Liver (tissue), 9 donors: ENCODE data around the gene RIMOC1. TPM values are rescaled to one million over a fixed set of nuclear protein-coding genes. Genes with fewer than 3 reads are reported as not detected.

ENCODE experiments used
- DNase-seq: peaks from one replicate; pipeline ENCODE4 v3.0.0-alpha.2; 2017; ENCODE audit warnings: low spot score
- H3K27ac ChIP-seq, 2 donors: one replicate each; pipeline ENCODE4 v1.7.0; 2013; ENCODE audit warnings: inconsistent platforms in 2 of 2, low read length in 2 of 2, control low read depth in 1 of 2, low read depth in 1 of 2, mild to moderate bottlenecking in 1 of 2
- H3K27me3 ChIP-seq, 4 donors: one replicate each; pipeline versions ENCODE4 v1.6.1 to v1.7.0; 2013; ENCODE audit warnings: low read length in 3 of 4, inconsistent platforms in 1 of 4, mild to moderate bottlenecking in 1 of 4, moderate library complexity in 1 of 4; ENCODE audit not compliant: control insufficient read depth in 4 of 4, insufficient read depth in 4 of 4
- H3K36me3 ChIP-seq, 4 donors: one replicate each; pipeline versions ENCODE4 v1.6.1 to v1.7.0; 2013; ENCODE audit warnings: low read length in 3 of 4, mild to moderate bottlenecking in 3 of 4, low read depth in 1 of 4, moderate library complexity in 1 of 4; ENCODE audit not compliant: control insufficient read depth in 4 of 4, insufficient read depth in 3 of 4
- H3K4me1 ChIP-seq, 4 donors: one replicate each; pipeline versions ENCODE4 v1.6.1 to v1.7.0; 2013; ENCODE audit warnings: low read length in 3 of 4, mild to moderate bottlenecking in 3 of 4, moderate library complexity in 1 of 4; ENCODE audit not compliant: control insufficient read depth in 4 of 4, insufficient read depth in 4 of 4
- H3K4me3 ChIP-seq, 3 donors: one replicate each; pipeline versions ENCODE4 v1.6.1 to v1.7.0; 2013; ENCODE audit warnings: low read length in 3 of 3, control low read depth in 1 of 3, low read depth in 1 of 3, mild to moderate bottlenecking in 1 of 3
- H3K9ac ChIP-seq, 2 donors: one replicate each; pipeline ENCODE4 v1.7.0; 2013; ENCODE audit warnings: low read length in 2 of 2, mild to moderate bottlenecking in 2 of 2, moderate library complexity in 2 of 2, control low read depth in 1 of 2, low read depth in 1 of 2
- H3K9me3 ChIP-seq, 4 donors: one replicate each; pipeline versions ENCODE4 v1.6.1 to v1.7.0; 2013; ENCODE audit warnings: low read length in 3 of 4; ENCODE audit not compliant: control insufficient read depth in 4 of 4
- EGR1 ChIP-seq, 2 donors: IDR thresholded peaks; 2 replicates each; pipeline ENCODE4 v1.6.1; 2016 to 2018; ENCODE audit warnings: antibody characterized with exemption in 2 of 2, low read depth in 2 of 2
- FOXA1 ChIP-seq: IDR thresholded peaks from 2 replicates; pipeline ENCODE4 v1.6.1; 2016; ENCODE audit warnings: antibody characterized with exemption
- FOXA2 ChIP-seq: IDR thresholded peaks from 2 replicates; pipeline ENCODE4 v1.6.1; 2016; ENCODE audit warnings: antibody characterized with exemption
- GABPA ChIP-seq, 2 donors: IDR thresholded peaks in 1 of 2; conservative IDR thresholded peaks in 1 of 2; 2 replicates each; pipeline ENCODE4 v1.6.1; 2016; ENCODE audit warnings: antibody characterized with exemption in 2 of 2, mild to moderate bottlenecking in 1 of 2, moderate library complexity in 1 of 2
- HNF4G ChIP-seq: IDR thresholded peaks from 2 replicates; pipeline ENCODE4 v1.6.1; 2016; ENCODE audit warnings: antibody characterized with exemption
- JUND ChIP-seq, 2 donors: IDR thresholded peaks; 2 replicates each; pipeline ENCODE4 v1.6.1; 2016; ENCODE audit warnings: antibody characterized with exemption in 2 of 2
- NR2F2 ChIP-seq: IDR thresholded peaks from 2 replicates; pipeline ENCODE4 v1.6.1; 2016; ENCODE audit warnings: antibody characterized with exemption
- RAD21 ChIP-seq, 2 donors: IDR thresholded peaks; 2 replicates each; pipeline ENCODE4 v1.6.1; 2016; ENCODE audit warnings: antibody characterized with exemption in 2 of 2, mild to moderate bottlenecking in 2 of 2
- RXRA ChIP-seq, 2 donors: IDR thresholded peaks; 2 replicates each; pipeline ENCODE4 v1.6.1; 2017 to 2018; ENCODE audit warnings: antibody characterized with exemption in 2 of 2, mild to moderate bottlenecking in 1 of 2
- SP1 ChIP-seq: IDR thresholded peaks from 2 replicates; pipeline ENCODE4 v1.6.1; 2018; ENCODE audit warnings: antibody characterized with exemption, mild to moderate bottlenecking
- TAF1 ChIP-seq: conservative IDR thresholded peaks from 2 replicates; pipeline ENCODE4 v1.6.1; 2016; ENCODE audit warnings: antibody characterized with exemption, mild to moderate bottlenecking
- YY1 ChIP-seq: IDR thresholded peaks from 2 replicates; pipeline ENCODE4 v1.6.1; 2016; ENCODE audit warnings: antibody characterized with exemption, mild to moderate bottlenecking
- WGBS: extraction: QIAGEN DNeasy Blood & Tissue Kit; methylation state at CpG from one replicate; pipeline ENCODE4 v1.1.7; 2013; 5-methylcytosine and 5-hydroxymethylcytosine counted together
- polyA plus RNA-seq, 2 donors: library from polyadenylated mRNA; stranded (reverse) in 1 of 2; unstranded in 1 of 2; fragments of 200-250 nt in 1 of 2; fragments of >200 nt in 1 of 2; fragmentation: Nextera tagmentation in 1 of 2; extraction: Ambion mirVana in 1 of 2; gene quantifications; one replicate each; pipeline versions ENCODE4 v1.2.1 to v1.2.3, GENCODE V29; 2013 to 2015
- total RNA-seq, 2 donors: library from RNA; depleted of rRNA; stranded (reverse); fragments of >200 nt; gene quantifications; one replicate each; pipeline ENCODE4 v1.2.3, GENCODE V29; 2014
- TF ChIP-seq, protein P1 (sequence below): IDR thresholded peaks from 2 replicates; pipeline ENCODE4 v1.6.1; 2016; ENCODE audit warnings: antibody characterized with exemption, mild to moderate bottlenecking
- TF ChIP-seq, protein P2 (sequence below): IDR thresholded peaks from 2 replicates; pipeline ENCODE4 v1.6.1; 2016; ENCODE audit warnings: antibody characterized with exemption
- TF ChIP-seq, protein P3 (sequence below): fragments of 150-350 bp; IDR thresholded peaks from 2 replicates; pipeline ENCODE4 v1.5.1; 2017; ENCODE audit warnings: improper control_type of control experiment, low read depth, low read length; ENCODE audit not compliant: missing input control
- TF ChIP-seq, protein P4 (sequence below): IDR thresholded peaks from 2 replicates; pipeline ENCODE4 v1.6.1; 2016; ENCODE audit warnings: antibody characterized with exemption
- donor health status: healthy.
- donor health status: healthy.
- donor health status: healthy.
- donor health status: healthy.
- donor health status: healthy.

Gene RIMOC1
- total and polyA plus RNA-seq, 4 donors: 3.7 to 11.8 (median 6.7) TPM

DNA sequence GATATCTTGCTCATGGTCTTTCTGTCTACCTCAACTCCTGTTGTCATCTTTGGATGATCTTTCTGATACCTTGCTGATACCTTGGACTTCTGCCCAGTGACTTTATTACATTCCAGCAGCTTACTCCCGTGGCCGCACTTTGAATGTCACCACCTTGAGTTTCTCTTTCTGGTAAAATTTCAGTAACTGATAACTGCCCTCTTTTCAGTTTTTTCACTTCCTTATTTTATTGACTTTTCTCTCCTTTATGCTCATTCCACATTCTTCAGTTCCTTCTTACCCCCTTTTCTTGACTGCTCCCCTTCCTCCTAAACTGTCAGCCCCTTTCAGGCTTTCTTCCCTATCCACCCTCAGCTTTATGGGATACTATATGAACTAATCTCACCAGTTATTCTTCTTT is 14.0 kb downstream of the RIMOC1 start:
- Histone ChIP-seq H3K4me3 (no peak overlapping the region), H3K27me3 (no peaks in the 10 kb centered on the region), H3K4me1 (no peaks in the 10 kb centered on the region), H3K36me3 (peaks cover 4 to 48% (median 42%) of the 10 kb centered on the region in 4 donors), H3K9ac (no peak overlapping the region), H3K27ac (no peak overlapping the region), H3K9me3 (no peaks in the 10 kb centered on the region)
- TF ChIP-seq HNF4G: no peak
- no peak for TF ChIP-seq JUND (IDR thresholded peaks at IDR 0.05)
- TF ChIP-seq, protein P1, sequence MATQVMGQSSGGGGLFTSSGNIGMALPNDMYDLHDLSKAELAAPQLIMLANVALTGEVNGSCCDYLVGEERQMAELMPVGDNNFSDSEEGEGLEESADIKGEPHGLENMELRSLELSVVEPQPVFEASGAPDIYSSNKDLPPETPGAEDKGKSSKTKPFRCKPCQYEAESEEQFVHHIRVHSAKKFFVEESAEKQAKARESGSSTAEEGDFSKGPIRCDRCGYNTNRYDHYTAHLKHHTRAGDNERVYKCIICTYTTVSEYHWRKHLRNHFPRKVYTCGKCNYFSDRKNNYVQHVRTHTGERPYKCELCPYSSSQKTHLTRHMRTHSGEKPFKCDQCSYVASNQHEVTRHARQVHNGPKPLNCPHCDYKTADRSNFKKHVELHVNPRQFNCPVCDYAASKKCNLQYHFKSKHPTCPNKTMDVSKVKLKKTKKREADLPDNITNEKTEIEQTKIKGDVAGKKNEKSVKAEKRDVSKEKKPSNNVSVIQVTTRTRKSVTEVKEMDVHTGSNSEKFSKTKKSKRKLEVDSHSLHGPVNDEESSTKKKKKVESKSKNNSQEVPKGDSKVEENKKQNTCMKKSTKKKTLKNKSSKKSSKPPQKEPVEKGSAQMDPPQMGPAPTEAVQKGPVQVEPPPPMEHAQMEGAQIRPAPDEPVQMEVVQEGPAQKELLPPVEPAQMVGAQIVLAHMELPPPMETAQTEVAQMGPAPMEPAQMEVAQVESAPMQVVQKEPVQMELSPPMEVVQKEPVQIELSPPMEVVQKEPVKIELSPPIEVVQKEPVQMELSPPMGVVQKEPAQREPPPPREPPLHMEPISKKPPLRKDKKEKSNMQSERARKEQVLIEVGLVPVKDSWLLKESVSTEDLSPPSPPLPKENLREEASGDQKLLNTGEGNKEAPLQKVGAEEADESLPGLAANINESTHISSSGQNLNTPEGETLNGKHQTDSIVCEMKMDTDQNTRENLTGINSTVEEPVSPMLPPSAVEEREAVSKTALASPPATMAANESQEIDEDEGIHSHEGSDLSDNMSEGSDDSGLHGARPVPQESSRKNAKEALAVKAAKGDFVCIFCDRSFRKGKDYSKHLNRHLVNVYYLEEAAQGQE: no peak
- no peak for TF ChIP-seq NR2F2
- no peak for TF ChIP-seq RAD21 (IDR thresholded peaks at IDR 0.05)
- no peak for TF ChIP-seq YY1
- TF ChIP-seq SP1: no peak
- TF ChIP-seq, protein P2, sequence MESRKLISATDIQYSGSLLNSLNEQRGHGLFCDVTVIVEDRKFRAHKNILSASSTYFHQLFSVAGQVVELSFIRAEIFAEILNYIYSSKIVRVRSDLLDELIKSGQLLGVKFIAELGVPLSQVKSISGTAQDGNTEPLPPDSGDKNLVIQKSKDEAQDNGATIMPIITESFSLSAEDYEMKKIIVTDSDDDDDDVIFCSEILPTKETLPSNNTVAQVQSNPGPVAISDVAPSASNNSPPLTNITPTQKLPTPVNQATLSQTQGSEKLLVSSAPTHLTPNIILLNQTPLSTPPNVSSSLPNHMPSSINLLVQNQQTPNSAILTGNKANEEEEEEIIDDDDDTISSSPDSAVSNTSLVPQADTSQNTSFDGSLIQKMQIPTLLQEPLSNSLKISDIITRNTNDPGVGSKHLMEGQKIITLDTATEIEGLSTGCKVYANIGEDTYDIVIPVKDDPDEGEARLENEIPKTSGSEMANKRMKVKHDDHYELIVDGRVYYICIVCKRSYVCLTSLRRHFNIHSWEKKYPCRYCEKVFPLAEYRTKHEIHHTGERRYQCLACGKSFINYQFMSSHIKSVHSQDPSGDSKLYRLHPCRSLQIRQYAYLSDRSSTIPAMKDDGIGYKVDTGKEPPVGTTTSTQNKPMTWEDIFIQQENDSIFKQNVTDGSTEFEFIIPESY: no peak
- no peak for TF ChIP-seq FOXA1
- TF ChIP-seq, protein P3, sequence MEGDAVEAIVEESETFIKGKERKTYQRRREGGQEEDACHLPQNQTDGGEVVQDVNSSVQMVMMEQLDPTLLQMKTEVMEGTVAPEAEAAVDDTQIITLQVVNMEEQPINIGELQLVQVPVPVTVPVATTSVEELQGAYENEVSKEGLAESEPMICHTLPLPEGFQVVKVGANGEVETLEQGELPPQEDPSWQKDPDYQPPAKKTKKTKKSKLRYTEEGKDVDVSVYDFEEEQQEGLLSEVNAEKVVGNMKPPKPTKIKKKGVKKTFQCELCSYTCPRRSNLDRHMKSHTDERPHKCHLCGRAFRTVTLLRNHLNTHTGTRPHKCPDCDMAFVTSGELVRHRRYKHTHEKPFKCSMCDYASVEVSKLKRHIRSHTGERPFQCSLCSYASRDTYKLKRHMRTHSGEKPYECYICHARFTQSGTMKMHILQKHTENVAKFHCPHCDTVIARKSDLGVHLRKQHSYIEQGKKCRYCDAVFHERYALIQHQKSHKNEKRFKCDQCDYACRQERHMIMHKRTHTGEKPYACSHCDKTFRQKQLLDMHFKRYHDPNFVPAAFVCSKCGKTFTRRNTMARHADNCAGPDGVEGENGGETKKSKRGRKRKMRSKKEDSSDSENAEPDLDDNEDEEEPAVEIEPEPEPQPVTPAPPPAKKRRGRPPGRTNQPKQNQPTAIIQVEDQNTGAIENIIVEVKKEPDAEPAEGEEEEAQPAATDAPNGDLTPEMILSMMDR: no peak
- TF ChIP-seq, protein P4, sequence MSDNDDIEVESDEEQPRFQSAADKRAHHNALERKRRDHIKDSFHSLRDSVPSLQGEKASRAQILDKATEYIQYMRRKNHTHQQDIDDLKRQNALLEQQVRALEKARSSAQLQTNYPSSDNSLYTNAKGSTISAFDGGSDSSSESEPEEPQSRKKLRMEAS: no peak
- TF ChIP-seq FOXA2: no peak
- WGBS: 90% methylated on average over 2 of the region's 2 CpGs
- DNase-seq: no peak

DNA sequence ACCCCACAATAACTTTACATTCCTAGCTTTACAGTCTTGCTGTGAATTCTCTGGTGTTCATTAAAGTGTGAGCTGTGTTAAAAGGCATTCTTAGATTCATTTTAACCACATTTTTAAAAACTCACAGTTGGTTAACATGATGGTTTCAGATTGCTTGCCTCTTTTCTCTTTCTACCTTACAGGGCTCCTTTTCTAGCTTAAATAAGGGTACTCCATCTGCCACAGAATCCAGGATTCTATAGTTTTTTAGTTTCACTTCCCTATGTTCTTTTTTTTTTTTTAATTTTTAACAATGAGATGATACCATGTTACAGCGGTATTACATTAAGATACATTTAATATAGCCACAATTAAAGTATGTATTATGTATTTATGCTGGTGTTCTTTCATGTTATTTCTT is 17.0 kb downstream of the RIMOC1 start:
- WGBS: 98% methylated on average over 1 of the region's 1 CpG
- peaks cover 3 to 36% (median 34%) of the 10 kb centered on the region in 4 donors for H3K36me3 ChIP-seq
- DNase-seq: no peak
- TF ChIP-seq NR2F2: no peak
- no peak for TF ChIP-seq RAD21 (IDR thresholded peaks at IDR 0.05)
- TF ChIP-seq TAF1: no peak
- no peak for TF ChIP-seq FOXA1
- no peak for TF ChIP-seq EGR1 (IDR thresholded peaks at IDR 0.05; ENCODE audit: low read depth in 2 of 2)
- TF ChIP-seq, protein P4: no peak
- TF ChIP-seq FOXA2: no peak
- TF ChIP-seq JUND (IDR thresholded peaks at IDR 0.05): no peak
- TF ChIP-seq, protein P2: no peak
- TF ChIP-seq GABPA (IDR thresholded peaks at IDR 0.05 in 1 of 2, conservative IDR thresholded peaks at IDR 0.05 in 1 of 2): no peak
- no peak for TF ChIP-seq RXRA (IDR thresholded peaks at IDR 0.05)
- TF ChIP-seq HNF4G: no peak
- TF ChIP-seq, protein P3: no peak
- no peak for TF ChIP-seq SP1

More for the DNA sequence above, 17.0 kb downstream of the RIMOC1 start:
- Histone ChIP-seq H3K27me3 (no peaks in the 10 kb centered on the region), H3K4me3 (no peak overlapping the region), H3K27ac (no peak overlapping the region), H3K4me1 (peaks cover 1 to 10% (median 4%) of the 10 kb centered on the region in 4 donors), H3K9me3 (no peaks in the 10 kb centered on the region), H3K9ac (no peak overlapping the region)
